ENCODE measurements around the gene PRDM1.

GRCh38 chr6:106084106-106084988, 1.8 kb upstream of the PRDM1 start:
- TF ChIP-seq, protein P1, sequence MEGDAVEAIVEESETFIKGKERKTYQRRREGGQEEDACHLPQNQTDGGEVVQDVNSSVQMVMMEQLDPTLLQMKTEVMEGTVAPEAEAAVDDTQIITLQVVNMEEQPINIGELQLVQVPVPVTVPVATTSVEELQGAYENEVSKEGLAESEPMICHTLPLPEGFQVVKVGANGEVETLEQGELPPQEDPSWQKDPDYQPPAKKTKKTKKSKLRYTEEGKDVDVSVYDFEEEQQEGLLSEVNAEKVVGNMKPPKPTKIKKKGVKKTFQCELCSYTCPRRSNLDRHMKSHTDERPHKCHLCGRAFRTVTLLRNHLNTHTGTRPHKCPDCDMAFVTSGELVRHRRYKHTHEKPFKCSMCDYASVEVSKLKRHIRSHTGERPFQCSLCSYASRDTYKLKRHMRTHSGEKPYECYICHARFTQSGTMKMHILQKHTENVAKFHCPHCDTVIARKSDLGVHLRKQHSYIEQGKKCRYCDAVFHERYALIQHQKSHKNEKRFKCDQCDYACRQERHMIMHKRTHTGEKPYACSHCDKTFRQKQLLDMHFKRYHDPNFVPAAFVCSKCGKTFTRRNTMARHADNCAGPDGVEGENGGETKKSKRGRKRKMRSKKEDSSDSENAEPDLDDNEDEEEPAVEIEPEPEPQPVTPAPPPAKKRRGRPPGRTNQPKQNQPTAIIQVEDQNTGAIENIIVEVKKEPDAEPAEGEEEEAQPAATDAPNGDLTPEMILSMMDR (IDR thresholded peaks at IDR 0.05) = no peak
- no peak for TF ChIP-seq POLR2A (IDR thresholded peaks at IDR 0.05)
